Ishikawa (cell line): ENCODE results near the gene RANBP3L.

Source experiments
- CEBPB ChIP-seq: IDR thresholded peaks from 2 replicates; pipeline ENCODE4 v1.6.1; 2012
- CREB1 ChIP-seq: IDR thresholded peaks from 2 replicates; pipeline ENCODE4 v1.6.1; 2012; ENCODE audit warnings: low read depth
- EGR1 ChIP-seq: IDR thresholded peaks from 2 replicates; pipeline ENCODE4 v1.6.1; 2012
- EP300 ChIP-seq: IDR thresholded peaks from 2 replicates; pipeline ENCODE4 v1.6.1; 2012; ENCODE audit warnings: borderline replicate concordance
- FOXM1 ChIP-seq: IDR thresholded peaks from 2 replicates; pipeline ENCODE4 v1.6.1; 2012; ENCODE audit warnings: low read depth, borderline replicate concordance
- NFIC ChIP-seq: IDR thresholded peaks from 2 replicates; pipeline ENCODE4 v1.6.1; 2012
- RAD21 ChIP-seq: IDR thresholded peaks from 2 replicates; pipeline ENCODE4 v1.6.1; 2012; ENCODE audit warnings: low read depth
- TAF1 ChIP-seq: IDR thresholded peaks from 2 replicates; pipeline ENCODE4 v1.6.1; 2012; ENCODE audit warnings: low read depth, mild to moderate bottlenecking
- TCF12 ChIP-seq: IDR thresholded peaks from 2 replicates; pipeline ENCODE4 v1.6.1; 2012; ENCODE audit warnings: low read depth
- TEAD4 ChIP-seq: IDR thresholded peaks from 2 replicates; pipeline ENCODE4 v1.6.1; 2012
- YY1 ChIP-seq: IDR thresholded peaks from 2 replicates; pipeline ENCODE4 v1.6.1; 2012; ENCODE audit warnings: low read depth
- ZBTB7A ChIP-seq: IDR thresholded peaks from 2 replicates; pipeline ENCODE4 v1.6.1; 2012; ENCODE audit warnings: low read depth
- TF ChIP-seq, protein P1 (sequence below): IDR thresholded peaks from 2 replicates; pipeline ENCODE4 v1.6.1; 2012; ENCODE audit warnings: low read depth, mild to moderate bottlenecking
- TF ChIP-seq, protein P2 (sequence below): IDR thresholded peaks from 2 replicates; pipeline ENCODE4 v1.6.1; 2012
- TF ChIP-seq, protein P3 (sequence below): IDR thresholded peaks from 2 replicates; pipeline ENCODE4 v1.6.1; 2012

The RANBP3L gene

DNA sequence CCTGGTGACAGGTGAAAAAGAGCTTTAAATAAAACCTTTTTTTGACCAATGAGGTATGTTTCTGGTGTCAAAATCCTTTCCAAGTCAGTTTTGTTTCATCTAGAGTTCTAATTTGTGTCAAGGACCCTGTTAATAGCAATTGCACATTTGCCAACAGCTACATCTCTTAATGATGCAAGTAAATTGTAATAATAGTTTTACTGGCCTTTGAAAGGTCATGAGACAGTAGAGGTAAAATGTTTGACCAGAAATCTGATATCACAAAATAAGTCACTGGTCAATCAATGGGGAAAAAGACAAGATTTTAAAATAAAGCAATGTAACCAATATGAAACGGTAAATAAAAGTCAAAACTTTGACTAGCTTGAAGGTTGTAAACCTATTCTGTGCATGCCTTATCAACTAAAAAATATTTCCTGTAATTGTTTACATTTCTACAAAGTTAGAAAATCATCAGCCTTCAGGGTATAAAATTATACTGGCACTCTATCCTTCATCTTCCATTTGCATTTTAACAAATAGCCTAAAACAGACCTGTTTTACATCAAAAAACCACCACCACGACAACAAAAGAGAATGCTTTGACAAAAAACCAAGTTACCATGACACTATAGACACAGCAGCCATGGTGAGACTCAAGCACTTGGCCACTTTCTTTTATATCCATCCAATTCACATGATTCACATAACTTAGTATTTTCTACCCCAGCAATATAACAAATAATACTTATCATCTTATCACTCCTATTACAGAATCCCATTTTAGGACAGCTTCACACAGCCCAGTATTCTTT lies 63.0 kb downstream of the RANBP3L start:
- TF ChIP-seq ZBTB7A (no peak), EGR1 (no peak), TCF12 (no peak), EP300 (no peak), RAD21 (no peak), CEBPB (no peak), TEAD4 (no peak), CREB1 (no peak), NFIC (no peak)
- TF ChIP-seq, protein P1, sequence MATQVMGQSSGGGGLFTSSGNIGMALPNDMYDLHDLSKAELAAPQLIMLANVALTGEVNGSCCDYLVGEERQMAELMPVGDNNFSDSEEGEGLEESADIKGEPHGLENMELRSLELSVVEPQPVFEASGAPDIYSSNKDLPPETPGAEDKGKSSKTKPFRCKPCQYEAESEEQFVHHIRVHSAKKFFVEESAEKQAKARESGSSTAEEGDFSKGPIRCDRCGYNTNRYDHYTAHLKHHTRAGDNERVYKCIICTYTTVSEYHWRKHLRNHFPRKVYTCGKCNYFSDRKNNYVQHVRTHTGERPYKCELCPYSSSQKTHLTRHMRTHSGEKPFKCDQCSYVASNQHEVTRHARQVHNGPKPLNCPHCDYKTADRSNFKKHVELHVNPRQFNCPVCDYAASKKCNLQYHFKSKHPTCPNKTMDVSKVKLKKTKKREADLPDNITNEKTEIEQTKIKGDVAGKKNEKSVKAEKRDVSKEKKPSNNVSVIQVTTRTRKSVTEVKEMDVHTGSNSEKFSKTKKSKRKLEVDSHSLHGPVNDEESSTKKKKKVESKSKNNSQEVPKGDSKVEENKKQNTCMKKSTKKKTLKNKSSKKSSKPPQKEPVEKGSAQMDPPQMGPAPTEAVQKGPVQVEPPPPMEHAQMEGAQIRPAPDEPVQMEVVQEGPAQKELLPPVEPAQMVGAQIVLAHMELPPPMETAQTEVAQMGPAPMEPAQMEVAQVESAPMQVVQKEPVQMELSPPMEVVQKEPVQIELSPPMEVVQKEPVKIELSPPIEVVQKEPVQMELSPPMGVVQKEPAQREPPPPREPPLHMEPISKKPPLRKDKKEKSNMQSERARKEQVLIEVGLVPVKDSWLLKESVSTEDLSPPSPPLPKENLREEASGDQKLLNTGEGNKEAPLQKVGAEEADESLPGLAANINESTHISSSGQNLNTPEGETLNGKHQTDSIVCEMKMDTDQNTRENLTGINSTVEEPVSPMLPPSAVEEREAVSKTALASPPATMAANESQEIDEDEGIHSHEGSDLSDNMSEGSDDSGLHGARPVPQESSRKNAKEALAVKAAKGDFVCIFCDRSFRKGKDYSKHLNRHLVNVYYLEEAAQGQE, result no peak
- TF ChIP-seq, protein P2, sequence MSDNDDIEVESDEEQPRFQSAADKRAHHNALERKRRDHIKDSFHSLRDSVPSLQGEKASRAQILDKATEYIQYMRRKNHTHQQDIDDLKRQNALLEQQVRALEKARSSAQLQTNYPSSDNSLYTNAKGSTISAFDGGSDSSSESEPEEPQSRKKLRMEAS, result no peak

DNA sequence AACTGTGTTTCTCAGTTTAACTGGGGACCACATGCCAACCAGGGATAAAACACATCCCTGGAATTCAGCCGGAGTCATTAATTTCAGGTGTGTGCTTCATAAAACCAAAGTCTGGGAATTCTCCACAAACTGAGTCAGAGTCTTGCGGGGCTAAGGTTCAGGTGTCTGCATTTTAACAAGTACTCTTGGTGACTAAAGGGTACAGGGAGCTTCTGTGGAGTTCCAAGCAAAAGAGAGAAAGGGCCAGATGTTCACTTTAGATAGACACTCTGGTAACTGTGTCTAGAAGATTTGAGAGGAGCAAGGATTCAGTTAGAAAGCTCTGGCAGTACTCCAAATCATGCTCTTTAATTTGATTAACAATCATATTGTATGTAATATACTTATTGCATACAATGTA lies 64.0 kb downstream of the RANBP3L start:
- no peak for TF ChIP-seq YY1
- no peak for TF ChIP-seq CEBPB
- TF ChIP-seq, protein P1, result no peak
- TF ChIP-seq NFIC, result no peak
- TF ChIP-seq TCF12, result no peak
- TF ChIP-seq TAF1, result no peak
- no peak for TF ChIP-seq ZBTB7A
- TF ChIP-seq FOXM1, result no peak
- TF ChIP-seq, protein P3, sequence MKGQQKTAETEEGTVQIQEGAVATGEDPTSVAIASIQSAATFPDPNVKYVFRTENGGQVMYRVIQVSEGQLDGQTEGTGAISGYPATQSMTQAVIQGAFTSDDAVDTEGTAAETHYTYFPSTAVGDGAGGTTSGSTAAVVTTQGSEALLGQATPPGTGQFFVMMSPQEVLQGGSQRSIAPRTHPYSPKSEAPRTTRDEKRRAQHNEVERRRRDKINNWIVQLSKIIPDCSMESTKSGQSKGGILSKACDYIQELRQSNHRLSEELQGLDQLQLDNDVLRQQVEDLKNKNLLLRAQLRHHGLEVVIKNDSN, result no peak

GRCh38 chr5:36236801-36237200 lies 64.9 kb downstream of the RANBP3L start:
- TF ChIP-seq TEAD4 (no peak), EP300 (no peak), ZBTB7A (no peak), CREB1 (no peak)

DNA sequence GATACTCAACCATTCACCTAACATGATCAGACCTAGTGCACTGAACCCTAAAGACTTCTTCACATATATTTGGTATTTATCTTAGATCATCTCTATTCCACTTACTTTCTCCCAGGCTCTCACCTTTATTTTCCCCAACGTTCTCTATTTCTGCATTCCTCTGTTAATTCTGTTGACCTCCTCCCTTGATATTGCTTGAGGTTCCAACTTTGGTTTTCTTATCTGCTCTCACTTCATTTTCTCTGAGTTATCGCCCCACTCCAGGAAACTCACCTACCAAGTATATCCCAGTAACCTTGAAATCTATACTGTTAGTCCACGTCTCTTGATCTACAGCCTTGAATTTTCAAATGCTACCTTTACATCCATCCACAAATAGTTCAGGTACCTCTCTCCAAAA lies 69.2 kb downstream of the RANBP3L start:
- TF ChIP-seq FOXM1 (no peak), EP300 (no peak), TAF1 (no peak), CEBPB (no peak), TEAD4 (no peak), EGR1 (no peak), RAD21 (no peak), YY1 (no peak), TCF12 (no peak), ZBTB7A (no peak), NFIC (no peak), CREB1 (no peak)
- TF ChIP-seq, protein P3, result no peak
- TF ChIP-seq, protein P1, result no peak
- TF ChIP-seq, protein P2, result no peak

DNA sequence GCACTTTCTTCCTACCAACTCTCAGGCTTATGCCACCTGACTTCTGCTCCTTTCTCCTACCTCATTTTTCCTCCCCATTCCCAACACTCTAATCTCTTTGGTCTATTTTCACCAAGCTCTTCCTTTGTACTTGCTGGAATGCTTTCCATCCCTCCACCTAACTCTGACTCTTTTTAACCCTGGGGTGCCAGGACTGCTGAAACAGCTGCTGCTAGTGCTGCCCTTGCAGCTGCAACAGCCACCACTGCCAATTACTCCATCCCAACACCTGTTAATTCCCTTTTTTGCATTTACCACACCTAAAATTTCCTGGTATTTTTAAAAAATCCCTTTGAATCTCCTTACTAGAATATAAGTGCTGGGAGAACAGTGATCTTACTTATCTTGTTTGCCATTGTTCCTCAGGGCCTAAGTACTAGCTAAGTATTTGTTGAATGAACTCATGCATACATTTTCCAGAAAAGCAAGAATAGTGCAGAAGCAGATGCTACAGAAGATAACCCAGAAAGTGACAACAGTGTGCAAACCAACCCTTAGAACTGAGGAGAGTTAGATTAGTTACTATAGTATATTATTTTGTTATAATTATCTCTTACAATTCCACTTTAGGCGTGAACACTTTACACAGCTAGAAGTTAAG lies 71.4 kb downstream of the RANBP3L start:
- TF ChIP-seq TEAD4 (no peak), ZBTB7A (no peak), TCF12 (no peak), EP300 (no peak), CEBPB (no peak), YY1 (no peak), FOXM1 (no peak)
- TF ChIP-seq, protein P2, result no peak
